AG04450 (cell line): ENCODE measurements around the gene GRM2. TPM values are rescaled to one million over a fixed set of nuclear protein-coding genes. Genes with fewer than 3 reads are reported as not detected.
"Not testable (repeated sequence)": the region's sequence is repeated elsewhere in the genome, so short reads cannot be mapped to it uniquely, and the experiment has no call there.

Experiments
- CTCF ChIA-PET: fragments of 300-600, 350-600 bp; formaldehyde crosslinking; extraction: SDS; loops from one replicate; lab custom pipeline; 2022; ENCODE audit warnings: antibody characterized with exemption, inconsistent platforms; lab: Charles Lee
- POLR2A ChIA-PET: fragments of 350-600 bp; formaldehyde crosslinking; extraction: SDS; loops from one replicate; lab custom pipeline; 2021; ENCODE audit warnings: antibody characterized with exemption, inconsistent platforms; lab: Yijun Ruan, JAX
- DNase-seq: peaks from one replicate; pipeline ENCODE4 v3.0.0-alpha.2; 2011; ENCODE audit warnings: low read depth, low spot score
- H3K27ac ChIP-seq: one replicate; pipeline ENCODE4 v1.5.1; 2012; ENCODE audit warnings: low read depth, low read length, control low read depth
- H3K27me3 ChIP-seq: one replicate; pipeline ENCODE4 v1.6.0; 2012; ENCODE audit warnings: low read length; ENCODE audit not compliant: control insufficient read depth, insufficient read depth
- H3K4me3 ChIP-seq: 2 replicates; pipeline ENCODE4 v1.5.1; 2011; ENCODE audit warnings: mild to moderate bottlenecking, low read depth, low read length, control low read depth
- H3K9me3 ChIP-seq: 2 replicates; pipeline ENCODE4 v1.5.1; 2012; ENCODE audit warnings: low read length; ENCODE audit not compliant: control insufficient read depth, insufficient read depth
- CTCF ChIP-seq: IDR thresholded peaks from 2 replicates; pipeline ENCODE4 v1.5.1; 2011; ENCODE audit warnings: low read depth, low read length, control low read depth, inconsistent platforms
- polyA plus RNA-seq: library from polyadenylated mRNA; depleted of rRNA; stranded (reverse); fragments of >200 nt; gene quantifications from 2 replicates; pipeline ENCODE4 v1.2.3, GENCODE V29; 2011

Gene GRM2
- polyA plus RNA-seq, 1 experiment: not detected

DNA sequence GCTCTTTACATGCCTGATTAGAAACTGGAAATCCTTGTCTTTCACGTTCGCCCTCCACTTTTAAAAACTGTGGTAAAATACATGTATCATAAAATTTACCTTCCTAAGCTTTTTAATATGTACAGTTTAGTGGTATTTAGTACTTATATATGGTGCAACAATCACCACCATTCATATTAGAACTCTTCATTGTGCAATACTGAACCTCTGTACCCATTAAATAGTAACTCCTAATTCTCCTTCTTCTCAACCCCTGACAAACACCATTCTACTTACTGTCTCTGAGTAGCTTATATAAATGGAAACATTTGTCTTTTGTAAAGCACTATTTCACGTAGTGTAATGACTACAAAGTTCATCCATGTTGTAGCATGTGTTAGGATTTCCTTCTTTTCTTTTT is 28.2 kb downstream of the GRM2 start:
- Histone ChIP-seq H3K4me3 (no peak overlapping the region), H3K27ac (no peak overlapping the region), H3K9me3 (no peaks in the 10 kb centered on the region), H3K27me3 (peaks cover 6% of the 10 kb centered on the region)
- TF ChIP-seq CTCF: no peak
- DNase-seq: no peak
- POLR2A ChIA-PET: no interaction called here
- CTCF ChIA-PET: no interaction called here

DNA sequence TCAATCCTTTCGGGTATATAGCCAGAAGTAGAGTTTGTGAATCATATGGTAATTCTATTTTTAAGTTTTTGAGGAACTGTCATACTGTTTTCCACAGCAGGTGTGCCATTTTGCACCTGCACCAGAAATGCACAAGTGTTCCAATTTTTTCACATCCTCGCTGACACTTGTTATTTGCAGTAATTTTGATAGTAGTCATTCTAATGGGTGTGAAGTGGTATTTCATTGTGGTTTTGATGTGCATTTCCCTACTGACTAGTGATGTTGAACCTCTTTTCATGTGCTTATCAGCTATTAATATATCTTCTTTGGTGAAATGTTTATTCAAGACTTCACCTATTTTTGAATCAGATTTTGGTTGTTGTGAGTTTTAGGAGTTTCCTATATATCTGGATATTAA is 29.1 kb downstream of the GRM2 start:
- no peak for DNase-seq
- H3K27ac ChIP-seq: no peak overlapping the region
- H3K27me3 ChIP-seq: peaks cover 9% of the 10 kb centered on the region
- ChIA-PET CTCF (no interaction called here), POLR2A (interaction anchor here (0.5 kb wide), 1 partner anchor 252 kb away, joined by 3 read pairs; no protein-coding TSS in a partner anchor)
- TF ChIP-seq CTCF: no peak
- H3K9me3 ChIP-seq: no peaks in the 10 kb centered on the region
- H3K4me3 ChIP-seq: no peak overlapping the region

DNA sequence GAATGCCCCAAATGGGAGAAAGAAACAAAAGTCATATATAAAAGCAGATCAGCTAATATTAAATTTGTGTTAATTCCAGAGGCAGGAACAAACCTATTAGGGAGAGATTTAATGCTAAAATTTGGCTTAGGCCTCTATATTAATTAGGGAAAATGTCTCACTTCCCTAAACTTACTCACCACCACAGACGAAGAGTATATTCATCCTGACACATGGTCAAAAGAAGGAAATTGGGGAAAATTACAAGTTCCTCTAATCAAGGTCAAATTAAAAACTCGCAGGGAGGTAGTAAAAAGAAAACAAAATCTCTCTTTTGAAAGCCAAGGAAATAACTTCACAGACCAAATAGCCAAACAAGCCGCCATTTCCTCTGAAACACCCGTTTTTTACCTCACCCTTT is 32.2 kb downstream of the GRM2 start:
- H3K27me3 ChIP-seq: peaks cover 11% of the 10 kb centered on the region
- no peaks in the 10 kb centered on the region for H3K9me3 ChIP-seq
- no peak overlapping the region for H3K27ac ChIP-seq
- ChIA-PET CTCF (no interaction called here), POLR2A (no interaction called here)
- no peak overlapping the region for H3K4me3 ChIP-seq
- DNase-seq: no peak
- no peak for TF ChIP-seq CTCF

GRCh38 chr3:51742320-51742719 is 35.5 kb downstream of the GRM2 start:
- CTCF ChIA-PET, H3K4me3 ChIP-seq, H3K9me3 ChIP-seq, DNase-seq, POLR2A ChIA-PET, H3K27ac ChIP-seq, H3K27me3 ChIP-seq: not testable (repeated sequence)

- POLR2A ChIA-PET, DNase-seq, H3K27ac ChIP-seq, H3K4me3 ChIP-seq, H3K9me3 ChIP-seq, CTCF ChIA-PET, H3K27me3 ChIP-seq: not testable (repeated sequence)
Observed at GRCh38 chr3:51742978-51743377, 36.1 kb downstream of the GRM2 start.

DNA sequence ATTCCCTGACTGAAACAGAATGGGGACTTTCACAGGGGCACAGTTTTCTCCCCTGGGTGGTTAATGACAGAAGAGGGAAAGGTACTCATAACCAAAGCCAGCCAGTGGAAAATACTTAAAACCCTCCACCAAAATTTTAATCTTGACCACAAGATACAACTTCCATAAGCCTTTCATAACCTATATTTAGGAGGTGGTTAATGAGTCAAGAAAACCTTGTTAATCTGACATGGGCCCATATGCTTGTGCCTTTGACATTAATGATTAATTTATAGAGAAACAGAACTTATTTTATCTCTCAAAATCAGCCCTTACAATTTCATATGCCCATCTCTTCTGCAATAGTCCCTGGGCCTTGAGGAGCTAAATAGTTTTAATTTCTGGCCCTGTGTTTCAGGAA is 41.0 kb downstream of the GRM2 start:
- TF ChIP-seq CTCF: no peak
- H3K27ac ChIP-seq: no peak overlapping the region
- ChIA-PET CTCF (interaction anchor here (1.0 kb wide), 1 partner anchor 52 kb away, joined by 3 read pairs; no protein-coding TSS in a partner anchor), POLR2A (no interaction called here)
- no peak for DNase-seq
- H3K27me3 ChIP-seq: no peaks in the 10 kb centered on the region
- no peaks in the 10 kb centered on the region for H3K9me3 ChIP-seq
- no peak overlapping the region for H3K4me3 ChIP-seq
